HG03342 (cell line): ENCODE results near the gene CFDP1.
"Not testable (repeated sequence)": the region's sequence is repeated elsewhere in the genome, so short reads cannot be mapped to it uniquely, and the experiment has no call there.

Source experiments
- ATAC-seq: cut with Tn5 transposase; IDR thresholded peaks from one replicate; pipeline ENCODE4 v1.9.1; 2021; ENCODE audit warnings: mild to moderate bottlenecking, moderate library complexity; ENCODE audit not compliant: unreplicated experiment

The CFDP1 gene

DNA sequence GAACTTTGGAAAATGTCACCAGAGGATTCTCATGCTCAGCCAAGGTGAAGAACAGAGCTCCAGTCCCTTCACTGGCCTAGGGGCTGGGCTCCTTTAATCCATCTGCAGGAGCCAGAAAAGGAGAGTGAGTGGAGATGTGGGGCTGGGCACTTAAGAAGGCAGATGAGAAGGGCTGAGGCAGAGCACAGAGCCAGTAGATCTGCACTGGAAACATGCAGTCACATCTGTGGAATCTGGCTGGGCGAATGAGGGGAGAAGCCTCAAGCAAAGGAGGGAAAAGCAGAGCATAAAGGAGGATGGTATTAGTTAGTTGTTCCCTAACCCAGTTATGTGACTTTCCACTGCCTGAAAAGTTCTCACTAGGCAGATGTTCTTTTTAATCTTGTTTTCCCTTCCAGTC is 131.5 kb downstream of the CFDP1 start:
- ATAC-seq, result no peak

DNA sequence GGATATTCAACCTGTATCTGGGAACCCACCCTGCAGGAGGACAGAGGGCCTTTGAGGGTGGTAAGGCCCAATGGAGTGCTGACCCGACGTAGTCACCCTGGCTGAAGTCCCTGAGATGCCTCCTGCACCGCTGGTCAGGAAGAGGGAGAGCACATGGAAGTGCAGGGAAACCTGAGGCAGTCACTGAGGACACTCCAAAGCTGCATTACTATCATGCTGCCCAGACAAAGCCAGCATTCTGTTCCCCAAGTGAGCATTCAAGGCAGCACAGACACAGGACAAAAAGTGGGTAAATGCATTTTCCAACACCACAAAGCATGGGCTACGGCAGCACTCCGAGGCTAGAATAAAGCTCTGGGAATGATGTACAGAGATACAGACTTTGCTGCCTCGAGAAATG is 135.0 kb downstream of the CFDP1 start:
- no peak for ATAC-seq

DNA sequence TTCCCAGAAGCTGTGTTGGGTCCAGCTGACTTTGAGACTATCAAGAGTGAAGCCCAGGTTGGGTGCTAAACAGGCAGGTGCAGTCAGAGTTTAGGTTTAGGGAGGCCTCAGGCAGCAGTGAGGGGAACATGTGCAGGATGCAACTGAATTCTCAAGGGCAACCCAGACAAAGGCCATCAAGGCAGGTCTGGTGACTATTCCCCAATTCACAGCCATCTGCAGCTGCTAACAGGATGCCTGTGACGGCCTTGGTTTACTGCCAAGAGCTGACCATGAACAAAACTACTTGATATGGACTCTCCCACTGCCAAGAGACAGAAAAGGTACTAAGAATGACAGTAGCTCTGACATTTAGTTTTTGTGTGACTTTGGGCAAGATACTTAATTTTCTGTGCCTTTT is 136.7 kb downstream of the CFDP1 start:
- no peak for ATAC-seq

DNA sequence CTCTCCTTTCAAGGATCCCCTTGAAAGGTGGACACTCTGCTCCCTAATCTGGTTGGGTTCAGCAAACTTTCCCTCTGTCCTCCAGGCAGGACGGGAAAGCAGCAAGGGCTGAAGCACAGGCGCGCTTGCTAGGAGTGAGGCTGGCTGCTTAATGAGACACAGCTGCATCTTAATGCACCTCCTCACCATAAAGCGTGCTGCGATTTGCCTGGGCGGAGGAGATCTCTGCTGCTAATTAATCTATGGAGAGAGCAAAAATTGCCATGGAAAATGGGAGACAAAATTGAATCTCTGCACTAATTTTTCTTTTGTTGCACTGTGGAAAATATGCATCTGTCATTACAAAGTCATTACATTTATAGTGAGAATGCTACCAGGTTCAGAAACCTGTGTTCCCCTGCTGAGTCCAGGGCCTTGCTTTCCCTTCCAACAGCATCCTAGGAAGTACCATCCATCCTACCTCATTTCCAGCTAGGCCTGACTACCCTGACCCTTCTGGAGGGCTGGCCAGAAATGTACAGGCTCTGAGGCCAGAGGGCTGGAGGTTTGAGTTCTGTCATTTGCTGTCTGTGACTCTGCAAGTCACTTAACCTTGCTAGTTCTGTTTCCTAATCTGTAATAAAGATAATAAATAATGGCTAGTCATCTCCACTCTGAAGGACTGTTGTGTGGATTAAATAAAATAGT is 138.4 kb downstream of the CFDP1 start:
- ATAC-seq, result no peak

DNA sequence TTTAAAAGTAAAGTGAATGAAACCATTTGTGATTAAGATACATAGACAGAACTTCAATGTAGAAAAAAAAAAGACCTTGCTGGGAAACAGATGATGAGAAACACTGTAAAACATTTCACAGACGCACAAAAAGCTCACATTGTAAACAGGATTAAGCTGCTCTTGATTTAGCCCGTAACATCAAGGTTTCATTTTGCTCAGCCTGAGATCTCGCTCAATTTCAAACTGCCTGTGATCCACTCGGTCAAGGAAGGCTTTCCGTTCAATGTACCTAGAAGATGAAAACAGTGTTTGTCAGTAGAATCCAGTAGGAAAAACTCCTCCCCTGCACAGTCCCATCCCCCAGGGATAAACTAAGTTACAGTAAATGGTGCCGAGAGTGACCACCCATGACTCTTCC is 139.5 kb downstream of the CFDP1 start:
- no peak for ATAC-seq

DNA sequence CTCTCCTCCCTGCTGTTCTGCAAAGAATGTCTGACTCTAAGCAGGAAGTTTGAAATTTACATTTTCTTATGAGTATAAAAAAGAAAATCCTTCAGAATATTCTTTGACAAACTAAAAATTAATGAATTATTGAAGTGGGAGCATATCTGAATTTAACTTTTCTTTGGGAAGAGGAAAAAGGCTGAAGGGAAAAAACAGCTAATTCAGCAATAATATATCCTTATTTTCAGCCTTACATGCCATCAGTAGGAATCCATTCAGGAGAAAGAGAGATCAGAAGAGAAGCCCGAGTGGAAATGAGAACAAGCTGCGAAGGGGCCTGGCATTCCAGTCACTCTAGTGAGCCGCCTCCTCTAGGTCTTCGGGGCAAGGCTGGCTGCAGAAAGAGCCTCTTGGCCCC is 140.1 kb downstream of the CFDP1 start:
- no peak for ATAC-seq

DNA sequence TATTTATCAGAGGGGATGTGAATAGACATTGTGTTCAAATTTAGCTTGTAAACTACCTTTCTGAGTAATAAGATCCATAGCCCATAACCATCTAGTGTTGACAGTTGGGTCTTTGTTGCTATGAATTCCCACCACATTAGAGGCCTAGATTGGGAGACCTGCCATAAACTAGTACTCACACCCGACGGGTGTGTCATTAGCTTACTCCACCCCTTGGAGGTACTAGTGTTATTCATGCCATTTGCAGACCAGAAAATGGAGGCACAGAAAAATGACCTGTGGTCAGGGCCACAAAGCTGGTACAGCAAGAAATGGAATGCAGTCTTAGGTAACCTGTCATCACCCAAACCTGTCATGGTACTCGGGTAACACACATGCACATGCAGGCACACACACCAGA is 140.6 kb downstream of the CFDP1 start:
- no peak for ATAC-seq

DNA sequence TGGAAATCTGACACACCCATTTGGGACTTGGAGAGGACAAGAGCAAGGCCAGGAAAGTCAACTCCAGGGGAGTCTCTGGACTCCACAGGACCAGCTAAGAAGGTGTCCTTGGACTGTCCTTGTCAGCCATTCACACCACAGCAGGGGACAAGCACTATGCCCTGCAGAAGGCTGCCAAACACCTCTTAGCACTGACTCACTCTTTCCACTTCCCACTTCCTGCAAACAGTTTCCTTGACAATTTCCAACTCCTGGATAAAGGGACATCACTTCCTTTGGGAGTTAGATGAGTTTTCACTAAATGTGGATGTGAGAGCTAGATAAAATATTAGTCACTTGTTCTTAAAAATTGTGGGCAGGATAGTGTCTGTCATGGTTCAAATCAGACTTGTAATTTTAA is 144.1 kb downstream of the CFDP1 start:
- ATAC-seq, result no peak

DNA sequence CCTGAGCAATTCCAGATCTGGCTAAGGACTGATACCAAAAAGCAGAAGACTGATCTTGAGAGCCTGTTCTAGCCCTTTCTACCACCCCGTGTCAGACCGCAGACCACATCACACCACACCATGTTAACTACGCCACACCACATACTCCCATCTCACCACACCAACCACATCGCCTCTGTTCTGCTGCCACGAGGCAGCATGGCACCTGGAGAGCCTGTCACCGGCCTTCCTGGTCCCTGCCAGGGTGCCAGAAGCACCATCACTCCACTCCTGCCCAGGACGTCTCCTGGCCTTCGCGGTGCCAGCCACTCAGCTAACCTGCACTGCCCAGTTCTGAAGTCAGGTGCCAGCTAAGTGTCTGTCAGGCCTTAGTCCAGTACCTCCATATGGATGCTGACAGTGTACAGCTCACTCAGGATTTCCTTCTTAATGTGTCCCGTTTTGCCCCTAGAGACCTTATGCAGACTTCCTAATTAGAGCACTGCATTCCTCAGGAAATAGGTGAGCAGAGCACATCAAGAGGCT is 144.6 kb downstream of the CFDP1 start:
- no peak for ATAC-seq

DNA sequence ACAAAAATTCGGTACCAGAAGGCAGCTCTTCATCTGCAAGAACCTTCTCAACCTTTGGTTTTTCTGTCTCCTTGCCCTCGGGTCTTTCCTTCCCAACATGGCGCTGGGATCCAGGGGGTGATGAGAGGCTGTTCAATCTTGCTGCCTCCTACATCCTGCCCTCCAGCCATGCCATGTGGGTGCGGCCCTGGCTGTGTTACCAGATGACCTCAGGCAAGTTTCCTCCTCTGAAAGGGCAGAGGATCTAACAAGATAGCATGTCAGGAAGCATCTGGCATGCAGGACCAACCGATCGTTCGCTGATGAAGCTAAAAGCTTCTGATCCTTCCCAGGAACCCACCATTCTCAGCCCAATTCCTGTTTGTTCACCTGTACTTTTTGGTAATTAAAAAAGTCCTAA is 145.1 kb downstream of the CFDP1 start:
- ATAC-seq, result no peak

DNA sequence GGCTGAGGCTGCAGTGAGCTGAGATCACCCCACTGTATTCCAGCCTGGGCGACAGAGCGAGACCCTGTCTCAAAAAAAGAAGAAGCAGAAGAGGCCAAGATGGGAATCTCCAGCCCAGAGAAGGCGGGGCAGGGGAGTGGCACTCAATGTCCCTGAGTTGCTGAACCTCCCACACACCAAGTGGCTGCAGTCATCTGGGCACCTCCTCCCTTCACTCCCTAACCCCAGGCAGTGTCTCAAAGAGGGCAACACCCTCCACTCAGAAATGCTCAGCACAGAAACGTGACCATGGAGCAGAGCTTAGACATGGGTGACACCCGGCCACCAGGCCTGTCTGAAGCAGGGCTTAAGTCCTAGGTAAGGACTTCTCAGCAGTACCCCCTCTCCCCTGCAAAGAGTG is 145.6 kb downstream of the CFDP1 start:
- no peak for ATAC-seq

DNA sequence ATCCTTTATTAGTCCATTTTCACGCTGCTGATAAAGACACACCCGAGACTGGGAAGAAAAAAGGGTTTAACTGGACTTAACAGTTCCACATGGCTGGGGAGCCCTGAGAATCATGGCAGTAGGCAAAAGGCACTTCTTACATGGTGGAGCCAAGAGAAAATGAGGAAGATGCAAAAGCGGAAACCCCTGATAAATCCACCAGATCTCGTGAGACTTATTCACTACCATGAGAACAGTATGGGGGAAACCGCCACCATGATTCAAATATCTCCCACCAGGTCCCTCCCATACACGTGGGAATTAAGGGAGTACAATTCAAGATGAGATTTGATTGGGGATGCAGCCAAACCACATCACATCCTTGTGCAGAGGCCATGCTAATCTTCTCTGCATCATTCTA is 146.9 kb downstream of the CFDP1 start:
- ATAC-seq, result no peak

DNA sequence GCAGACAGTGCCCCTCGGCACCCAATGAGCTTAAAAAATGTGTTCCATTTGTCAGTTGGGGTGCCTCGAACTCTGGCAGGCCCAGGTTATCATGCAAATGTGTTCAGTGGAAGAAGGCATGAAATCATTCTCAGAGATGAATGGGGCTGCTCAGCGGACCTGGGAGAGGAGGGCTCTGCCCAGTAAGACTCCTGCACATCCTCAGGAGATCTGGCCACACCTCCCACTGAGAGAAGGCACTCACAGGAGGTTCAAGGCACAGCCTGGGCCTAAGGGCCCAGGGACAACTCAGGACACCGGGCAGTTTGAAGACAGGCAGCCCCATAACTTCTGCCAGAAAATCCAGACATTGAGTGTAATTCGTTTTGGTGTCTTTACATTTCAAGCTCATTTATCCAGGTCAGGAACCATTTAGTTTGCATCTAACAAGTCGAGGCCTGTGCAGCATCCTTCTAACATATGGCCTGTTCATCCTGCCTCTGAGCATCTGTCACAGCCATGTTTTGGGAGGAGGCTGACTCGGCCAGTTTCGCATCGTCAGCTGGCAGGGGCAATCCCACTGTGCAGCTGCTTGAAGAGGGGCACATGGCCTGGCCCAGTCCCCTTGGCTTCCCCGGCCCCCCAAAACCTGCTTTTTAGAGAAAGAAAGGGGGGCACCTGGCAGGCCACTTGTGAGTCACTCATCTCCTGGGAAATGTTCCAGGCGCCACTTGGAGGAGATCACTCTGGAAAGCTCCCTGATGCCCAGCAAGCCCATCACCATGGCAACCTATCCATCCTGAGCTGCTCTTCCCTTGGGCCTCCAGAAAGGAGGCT is 150.6 kb downstream of the CFDP1 start:
- no peak for ATAC-seq

DNA sequence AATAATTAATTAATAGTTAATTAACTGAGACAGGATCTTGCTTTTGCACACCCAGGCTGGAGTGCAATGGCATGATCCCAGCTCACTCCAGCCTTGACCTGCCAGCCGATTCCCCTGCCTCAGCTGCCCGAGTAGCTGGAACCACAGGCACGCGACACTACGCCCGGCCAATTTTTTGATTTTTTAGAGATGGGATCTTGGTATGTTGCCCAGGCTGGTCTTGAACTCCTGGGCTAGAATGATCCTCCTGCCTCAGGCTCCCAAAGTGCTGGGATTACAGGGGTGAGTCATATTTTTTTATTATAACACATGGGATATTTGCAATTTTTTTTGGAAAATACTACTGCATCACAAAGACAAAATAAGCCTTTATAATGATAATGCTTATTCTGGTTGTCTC is 151.5 kb downstream of the CFDP1 start:
- no peak for ATAC-seq

DNA sequence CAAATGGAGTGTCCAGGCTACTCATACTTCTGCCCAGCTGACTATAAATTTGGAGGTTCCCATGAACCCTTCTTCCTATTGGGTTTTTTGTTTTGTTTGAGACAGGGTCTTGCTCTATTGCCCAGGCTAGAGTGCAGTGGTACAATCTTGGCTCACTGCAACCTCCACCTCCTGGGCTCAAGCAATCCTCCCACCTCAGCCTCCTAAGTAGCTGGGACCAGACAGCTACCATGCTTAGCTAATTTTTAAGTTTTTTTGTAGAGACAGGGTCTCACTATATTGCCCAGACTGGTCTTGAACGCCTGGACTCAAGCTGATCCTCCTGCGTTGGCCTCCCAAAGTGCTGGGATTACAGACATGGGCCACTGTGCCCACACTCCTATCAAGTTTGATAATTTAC is 152.3 kb downstream of the CFDP1 start:
- not testable (repeated sequence) for ATAC-seq

DNA sequence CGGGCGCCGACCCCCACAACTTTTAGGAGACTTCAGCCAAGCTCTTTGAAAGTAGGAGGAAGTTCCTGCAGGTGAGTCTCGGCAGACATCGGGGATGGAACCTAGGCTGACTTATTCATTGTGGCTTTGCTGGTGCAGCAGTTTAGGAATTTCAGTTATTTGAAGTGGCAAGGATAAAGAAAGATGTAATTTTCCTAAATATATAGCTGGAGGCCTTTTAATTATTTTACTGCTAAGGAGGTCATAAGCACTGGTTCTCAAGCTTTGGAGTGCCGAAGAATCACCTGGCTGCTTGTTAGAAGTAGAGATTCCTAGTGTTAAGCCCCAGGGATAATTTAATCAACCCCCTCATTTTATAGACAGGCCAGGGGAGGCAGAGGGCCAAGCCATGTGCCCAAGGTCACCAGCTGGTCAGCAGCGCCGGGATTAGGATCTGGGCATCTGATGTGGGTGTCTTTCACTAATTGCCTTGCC is 152.9 kb downstream of the CFDP1 start:
- no peak for ATAC-seq

DNA sequence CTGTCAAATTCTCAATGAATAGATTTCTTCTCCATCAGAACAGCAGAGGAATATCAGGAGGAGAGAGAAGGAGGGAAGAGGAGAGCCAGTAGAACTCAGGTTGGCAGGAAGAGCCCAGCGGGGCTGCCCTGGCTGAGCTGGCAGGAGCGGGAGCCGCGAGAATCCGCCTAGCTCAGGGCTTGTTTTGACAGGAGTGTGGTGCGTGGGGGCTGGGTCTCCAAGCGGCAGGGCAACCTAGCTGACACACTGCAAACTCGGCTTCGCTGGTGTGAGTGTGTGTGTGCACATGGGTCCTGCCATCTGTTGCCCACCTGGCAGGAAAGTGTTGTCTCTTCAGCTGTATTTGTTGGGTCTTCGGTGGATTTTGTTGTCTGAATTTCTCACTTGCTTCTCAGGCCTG is 154.0 kb downstream of the CFDP1 start:
- no peak for ATAC-seq

DNA sequence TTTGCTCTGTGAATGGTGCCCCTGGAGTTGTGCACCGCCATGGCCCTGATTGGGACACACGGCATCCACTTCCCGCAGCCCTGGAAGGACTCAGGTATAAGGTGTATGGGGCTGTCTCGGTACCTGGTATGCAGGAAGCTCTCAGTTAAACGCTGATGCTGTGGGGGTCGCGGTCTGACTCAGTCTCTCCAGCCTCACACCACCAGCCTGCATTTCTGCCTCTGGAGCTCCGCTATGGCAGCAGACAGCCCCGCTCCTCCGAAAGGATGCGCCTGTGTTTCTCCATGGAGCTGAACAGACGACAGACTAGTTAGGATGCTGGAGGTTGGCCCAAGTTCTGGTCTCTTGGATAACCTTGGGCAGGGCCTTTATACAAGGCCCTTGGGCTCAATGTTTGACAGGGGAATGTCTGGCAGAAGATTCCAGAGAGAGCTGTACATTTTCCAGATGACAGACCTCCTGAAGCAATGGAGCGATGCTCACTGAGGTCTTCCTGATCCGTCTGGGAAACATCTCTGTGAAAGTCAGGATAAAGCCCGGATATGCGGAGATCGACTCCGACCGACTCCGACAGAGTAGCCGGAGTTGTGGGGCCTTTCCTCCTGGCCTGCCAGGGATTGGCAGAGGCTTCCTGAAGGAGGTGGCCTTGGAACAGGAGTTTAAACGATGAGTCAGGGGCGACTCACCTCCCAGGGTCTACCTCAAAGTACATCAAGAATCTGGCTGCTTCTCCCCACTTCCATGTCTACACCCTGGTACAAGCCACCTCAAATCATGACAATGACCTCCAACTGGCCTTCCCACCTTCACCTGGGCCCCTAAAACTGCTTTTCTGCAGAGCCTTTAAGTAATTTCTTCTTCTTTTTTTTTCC is 160.0 kb downstream of the CFDP1 start:
- ATAC-seq, result no peak

DNA sequence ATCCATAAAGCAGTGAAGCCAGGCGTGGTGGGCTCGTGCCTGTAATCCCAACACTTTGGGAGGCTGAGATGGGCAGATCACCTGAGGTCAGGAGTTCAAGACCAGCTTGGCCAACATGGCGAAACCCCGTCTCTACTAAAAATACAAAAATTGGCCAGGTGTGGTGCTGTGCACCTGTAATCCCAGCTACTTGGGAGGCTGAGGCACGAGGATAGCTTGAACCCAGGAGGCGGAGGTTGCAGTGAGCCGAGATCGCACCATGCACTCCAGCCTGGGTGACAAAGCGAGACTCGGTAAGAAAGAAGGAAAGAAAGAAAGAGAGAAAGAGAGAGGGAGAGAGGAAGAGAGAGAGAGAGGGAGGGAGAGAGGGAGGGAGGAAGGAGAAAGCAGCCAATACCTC is 160.7 kb downstream of the CFDP1 start:
- ATAC-seq, result not testable (repeated sequence)

DNA sequence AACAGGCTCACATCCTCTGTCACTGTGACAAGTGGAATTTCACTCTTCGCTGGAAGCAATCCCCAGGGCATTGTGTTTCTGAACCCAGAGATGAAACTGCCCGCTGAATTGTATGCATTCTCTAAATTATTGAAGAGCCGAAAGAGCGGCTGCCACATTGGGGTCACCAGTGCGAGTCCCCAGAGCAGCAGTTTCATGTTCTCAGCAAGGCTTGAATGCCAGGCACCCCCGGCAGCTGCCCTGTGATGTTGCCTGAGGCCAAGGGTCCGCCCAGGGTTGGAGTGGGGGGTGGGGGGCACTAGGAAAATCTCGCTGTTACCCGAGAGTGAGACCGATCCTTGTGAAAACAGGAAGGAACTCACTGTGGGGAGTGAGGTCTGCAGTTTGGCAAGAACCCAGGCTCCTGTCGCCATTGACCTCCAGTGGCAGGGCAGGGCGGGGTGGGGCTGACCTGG is 161.2 kb downstream of the CFDP1 start:
- no peak for ATAC-seq

DNA sequence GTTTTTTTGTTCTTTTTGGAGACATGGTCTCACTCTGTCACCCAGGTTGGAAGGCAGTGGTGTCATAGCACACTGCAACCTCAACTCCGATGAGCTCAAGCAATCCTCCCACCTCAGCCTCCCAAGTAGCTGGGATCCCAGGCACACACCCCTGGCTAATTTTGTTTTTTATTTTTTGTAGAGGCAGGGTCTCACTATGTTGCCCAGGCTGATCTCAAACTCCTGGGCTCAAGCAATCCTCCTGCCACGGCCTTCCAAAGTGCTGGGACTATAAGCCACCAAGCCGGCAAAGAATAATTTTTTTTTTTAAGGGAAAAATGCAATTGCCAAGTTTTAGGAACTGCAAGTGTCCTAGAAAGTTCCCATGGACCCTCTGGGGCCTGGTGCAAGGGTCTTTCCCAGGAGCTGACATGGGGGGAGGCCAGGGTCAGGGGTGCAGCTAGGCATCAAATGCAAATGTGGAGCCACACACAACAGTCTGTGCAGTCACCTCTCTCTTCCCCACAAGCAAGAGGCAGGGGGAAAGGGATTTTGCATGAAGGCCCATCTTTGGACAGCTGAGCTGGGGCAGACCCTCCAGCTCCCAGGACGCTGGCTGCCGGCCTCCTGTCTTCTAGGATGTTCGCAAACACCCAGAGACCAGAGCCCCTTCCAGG is 161.7 kb downstream of the CFDP1 start:
- no peak for ATAC-seq
